T-helper 9 cell (primary cell): ENCODE data around the gene OXSR1.
"Not testable (repeated sequence)": the region's sequence is repeated elsewhere in the genome, so short reads cannot be mapped to it uniquely, and the experiment has no call there.

Experiments used
- DNase-seq: peaks from one replicate; pipeline ENCODE4 v3.0.0-alpha.2; 2020

OXSR1 gene

DNA sequence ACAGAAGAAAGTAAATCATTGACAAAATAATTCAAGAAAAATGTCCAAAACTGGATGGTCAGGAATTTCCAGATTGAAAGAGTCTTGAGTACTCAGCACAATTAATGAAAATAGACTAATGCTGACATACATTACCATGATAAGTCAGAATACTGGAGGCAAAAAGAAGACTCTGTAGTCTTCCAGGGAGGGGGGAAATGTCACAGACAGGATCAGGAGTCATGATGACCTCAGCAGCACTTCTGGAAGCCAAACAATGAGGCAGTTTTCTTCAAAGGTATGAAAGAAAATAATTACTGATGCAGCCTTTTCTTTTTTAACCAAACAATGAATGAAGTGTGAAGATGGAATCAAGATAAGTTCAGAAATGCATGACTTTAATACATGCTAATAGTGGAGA is 70.1 kb downstream of the OXSR1 start:
- no peak for DNase-seq

DNA sequence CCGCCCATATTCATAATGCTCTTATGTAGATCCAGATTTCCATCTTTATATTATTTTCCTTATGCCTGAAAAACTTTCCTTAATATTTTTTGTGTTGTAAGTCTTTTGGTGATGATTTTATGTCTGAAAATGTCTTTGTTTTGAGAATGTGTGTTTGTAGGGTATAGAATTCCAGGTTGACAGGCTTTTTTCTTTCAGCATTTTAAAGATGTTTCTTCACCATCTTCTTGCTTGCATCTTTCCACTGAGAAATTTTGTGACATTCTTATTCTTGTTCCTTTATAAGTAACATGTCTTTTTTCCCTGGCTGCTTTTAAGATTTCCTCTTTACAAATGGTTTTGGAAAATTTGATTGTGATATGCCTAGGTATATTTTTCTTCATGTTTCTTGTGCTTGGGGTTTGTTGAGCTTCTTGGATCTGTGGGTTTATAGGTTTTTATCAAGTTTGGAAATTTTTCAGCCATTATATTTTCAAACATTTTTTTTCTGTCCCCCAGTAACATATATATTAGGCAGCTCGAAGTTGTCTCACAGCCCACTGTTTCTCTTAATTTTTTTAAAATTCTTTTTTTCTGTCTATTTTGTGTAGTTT is 73.2 kb downstream of the OXSR1 start:
- no peak for DNase-seq

DNA sequence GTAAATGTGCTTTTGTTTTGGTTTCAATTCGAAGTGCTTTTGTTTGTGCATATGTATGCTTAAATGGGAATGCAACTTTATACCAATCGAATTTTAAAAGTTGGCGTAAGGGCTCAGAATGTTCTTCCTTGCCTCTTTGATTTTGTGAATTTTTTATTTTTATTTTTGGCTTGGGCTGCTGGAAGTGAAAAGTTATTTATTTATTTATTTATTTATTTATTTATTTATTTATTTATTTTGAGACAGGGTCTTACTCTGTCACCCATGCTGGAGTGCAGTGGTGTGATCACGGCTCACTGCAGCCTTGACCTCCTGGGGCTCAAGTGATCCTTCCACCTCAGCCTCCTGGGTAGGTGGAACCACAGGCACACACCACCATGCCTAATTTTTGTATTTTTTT is 77.5 kb downstream of the OXSR1 start:
- not testable (repeated sequence) for DNase-seq

DNA sequence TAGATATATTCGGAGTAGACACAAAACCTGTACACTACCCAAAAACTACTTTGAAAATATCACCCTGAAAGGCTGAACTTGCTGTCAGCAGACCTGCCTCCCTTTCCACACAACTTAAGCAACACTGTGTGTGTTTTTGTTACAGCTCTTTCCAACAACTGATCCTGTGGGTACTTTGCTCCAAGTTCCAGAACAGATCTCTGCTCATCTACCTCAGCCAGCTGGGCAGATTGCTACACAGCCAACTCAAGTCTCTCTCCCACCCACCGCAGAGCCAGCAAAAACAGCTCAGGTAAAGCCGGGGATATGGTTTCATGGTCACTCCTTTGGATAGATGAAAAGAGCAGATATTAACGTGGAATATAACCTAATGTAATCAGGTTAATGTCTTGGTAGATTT is 80.6 kb downstream of the OXSR1 start:
- no peak for DNase-seq

DNA sequence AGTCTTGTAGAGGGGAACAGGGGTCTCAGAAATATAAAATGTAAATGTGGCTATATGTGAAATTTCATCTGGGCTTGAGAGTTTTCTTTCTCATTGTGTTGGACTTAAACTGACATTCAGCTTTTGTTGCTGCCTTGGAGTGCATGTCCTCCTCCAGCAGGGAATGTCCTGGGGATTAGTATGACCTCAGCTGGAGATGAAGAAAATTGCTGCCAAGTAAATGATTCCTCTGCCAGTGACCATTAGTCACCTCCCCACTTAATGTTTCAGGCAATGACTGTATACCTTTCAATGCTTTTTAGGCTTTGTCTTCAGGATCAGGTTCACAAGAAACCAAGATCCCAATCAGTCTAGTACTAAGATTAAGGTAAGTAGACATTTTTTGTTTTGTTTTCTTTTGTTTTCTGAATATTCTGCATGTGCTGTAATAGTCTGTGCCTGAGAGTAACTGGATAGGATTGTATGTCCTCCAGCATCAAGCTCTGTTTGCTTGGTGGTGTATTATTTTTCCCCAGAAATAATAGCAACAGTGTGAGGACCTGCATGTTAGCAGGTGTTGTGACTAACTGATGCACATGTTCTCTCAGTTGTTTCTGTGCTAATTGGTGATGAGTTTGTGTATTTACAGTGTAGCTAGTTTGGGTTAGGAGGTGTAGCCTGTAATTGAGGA is 82.2 kb downstream of the OXSR1 start:
- no peak for DNase-seq

DNA sequence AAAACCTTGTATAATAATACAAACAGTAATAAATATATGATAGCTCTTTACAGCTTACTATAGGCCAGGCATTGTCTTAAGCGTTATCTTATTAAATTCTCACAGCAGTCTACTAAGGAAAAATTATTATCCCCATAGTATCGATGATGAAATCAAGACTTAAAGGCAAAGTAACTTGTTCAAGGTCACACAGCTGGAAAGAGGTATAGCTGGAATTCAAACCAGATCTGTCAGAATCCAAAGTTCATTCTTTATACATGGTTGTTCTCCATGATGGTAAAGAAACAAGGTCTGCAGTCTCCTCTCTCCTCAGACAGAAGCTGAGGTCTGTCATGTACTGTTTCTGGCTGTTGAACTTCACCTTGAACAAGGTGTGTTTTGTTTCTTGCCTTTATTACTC is 84.9 kb downstream of the OXSR1 start:
- DNase-seq = no peak

DNA sequence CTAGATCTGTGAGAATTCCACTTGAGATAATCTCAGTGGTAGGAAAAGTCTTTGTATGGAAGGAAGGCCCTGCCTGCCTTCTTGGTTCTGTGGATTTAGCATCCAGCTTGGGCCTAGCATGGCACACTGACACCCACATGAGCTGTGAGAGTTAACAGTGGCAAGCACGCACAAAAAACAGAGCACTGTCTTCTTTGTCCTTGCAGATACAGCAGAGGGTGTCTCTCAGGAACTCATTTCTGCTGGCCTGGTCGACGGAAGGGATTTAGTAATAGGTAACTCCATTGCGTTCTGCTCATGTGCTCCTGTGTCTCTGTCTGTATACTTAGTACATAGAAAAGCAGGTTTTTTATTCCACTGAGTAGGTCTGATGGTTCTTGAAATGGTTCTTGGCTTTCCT is 85.9 kb downstream of the OXSR1 start:
- no peak for DNase-seq

DNA sequence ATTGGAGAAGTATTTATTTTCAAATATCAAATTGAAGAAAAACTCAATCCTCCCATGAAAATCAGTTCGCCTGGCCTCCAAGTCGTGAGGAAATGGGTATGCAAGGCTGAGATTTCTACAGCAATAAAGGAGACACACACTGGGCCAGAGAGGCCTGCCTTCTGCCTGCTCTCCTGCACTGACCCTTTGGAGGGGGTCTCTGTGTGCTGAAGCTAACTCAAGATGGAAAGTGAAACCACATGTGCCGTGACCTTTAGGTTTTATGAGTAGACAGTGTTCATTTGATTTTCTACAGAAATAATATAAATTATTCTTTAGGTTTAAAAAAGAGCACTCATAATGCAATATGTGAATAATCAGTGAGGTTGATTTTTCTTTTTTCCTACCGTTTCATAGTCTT is 88.4 kb downstream of the OXSR1 start:
- no peak for DNase-seq

DNA sequence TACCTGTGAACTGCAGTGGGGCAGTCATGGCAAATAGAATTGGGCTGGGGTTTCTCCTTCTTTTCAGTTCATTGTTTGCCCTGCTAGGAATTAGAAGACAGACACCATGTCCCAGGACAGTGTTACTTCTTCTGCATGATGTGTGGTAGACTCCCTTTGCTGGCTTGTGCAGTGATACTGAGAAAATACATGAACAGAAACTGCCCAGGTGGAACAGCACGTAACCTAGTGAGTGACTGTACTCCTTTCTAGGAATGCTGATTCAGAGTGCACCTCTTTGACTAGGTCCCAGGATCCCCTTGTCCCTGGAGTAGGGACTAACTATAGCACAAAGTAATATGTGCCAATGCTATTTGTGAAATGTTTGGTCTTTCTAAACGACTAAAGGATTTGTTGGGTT is 89.5 kb downstream of the OXSR1 start:
- DNase-seq = no peak

DNA sequence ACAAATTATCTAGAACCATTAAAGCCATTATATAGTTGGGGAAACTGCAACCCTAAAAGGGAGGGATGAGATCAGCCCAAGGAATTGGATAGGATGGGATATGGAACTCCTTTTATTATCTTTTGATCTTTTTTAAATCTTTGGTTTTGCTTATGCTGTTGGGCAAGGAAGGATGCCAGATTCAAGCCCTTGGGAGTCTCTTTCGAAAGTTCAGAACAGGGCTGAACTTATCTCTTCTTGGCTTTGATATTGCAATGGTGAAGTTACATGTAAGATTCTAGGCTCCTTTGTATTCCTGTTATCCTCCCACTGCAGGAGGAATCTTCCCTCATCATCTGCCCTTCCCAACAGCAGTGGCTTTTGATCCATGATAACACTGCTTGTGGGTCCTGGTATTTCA is 90.3 kb downstream of the OXSR1 start:
- DNase-seq = no peak

DNA sequence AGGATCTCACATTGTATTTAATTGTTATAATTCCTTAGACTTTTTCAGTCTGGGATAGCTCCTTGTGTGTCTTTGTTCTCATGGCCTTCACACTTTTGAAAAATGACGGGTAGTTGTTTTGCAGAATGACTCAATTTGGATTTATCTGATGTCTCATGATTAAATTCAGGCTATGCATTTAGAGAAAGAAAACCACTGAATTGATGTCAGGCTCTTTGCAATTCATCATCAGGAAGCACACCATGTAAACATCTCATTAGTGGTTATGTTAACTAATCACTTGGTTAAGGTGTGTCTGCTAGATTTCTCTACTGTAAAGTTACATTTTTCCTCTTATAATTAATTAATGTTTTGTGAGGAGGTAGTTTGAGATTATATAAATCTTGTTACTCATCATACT is 92.2 kb downstream of the OXSR1 start:
- no peak for DNase-seq

DNA sequence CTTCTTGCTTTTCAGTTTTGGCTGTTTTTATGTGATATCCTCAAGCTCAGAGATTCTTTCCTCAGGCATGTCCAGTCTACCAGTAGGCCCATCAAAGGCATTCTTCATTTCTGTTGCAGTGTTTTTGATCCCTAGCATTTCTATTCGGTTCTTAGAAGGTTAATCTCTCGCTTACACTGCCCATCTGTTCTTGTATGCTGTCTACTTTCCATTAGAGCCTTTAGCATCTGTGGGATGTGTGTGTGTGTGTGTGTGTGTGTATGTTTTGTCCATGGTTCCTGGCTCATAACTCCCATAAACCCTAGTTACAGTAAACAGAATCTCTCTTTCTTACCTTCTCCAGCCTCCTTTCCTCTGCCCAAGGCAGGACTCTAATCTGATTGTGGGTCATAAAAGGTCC is 95.1 kb downstream of the OXSR1 start:
- DNase-seq = no peak

DNA sequence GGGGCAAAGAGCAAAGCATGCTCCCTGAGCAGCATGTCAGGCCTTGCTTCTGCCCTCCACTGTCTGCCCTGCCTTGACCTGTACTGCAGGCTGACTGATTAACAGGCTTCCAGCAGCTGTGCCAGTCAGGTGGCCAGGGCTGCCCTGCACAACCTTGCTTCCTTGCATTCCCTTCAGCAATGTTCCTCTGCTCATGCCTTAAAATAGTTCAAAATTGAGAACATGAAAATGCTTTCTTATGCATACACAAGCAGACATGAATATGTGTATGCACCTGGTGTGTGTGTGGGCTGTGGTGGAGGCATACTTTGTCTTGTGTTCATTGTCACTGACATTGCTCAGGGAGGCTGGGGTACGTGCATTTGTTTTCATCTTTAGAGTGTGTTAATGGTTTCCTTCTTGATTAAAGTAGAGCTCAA is 99.0 kb downstream of the OXSR1 start:
- no peak for DNase-seq

DNA sequence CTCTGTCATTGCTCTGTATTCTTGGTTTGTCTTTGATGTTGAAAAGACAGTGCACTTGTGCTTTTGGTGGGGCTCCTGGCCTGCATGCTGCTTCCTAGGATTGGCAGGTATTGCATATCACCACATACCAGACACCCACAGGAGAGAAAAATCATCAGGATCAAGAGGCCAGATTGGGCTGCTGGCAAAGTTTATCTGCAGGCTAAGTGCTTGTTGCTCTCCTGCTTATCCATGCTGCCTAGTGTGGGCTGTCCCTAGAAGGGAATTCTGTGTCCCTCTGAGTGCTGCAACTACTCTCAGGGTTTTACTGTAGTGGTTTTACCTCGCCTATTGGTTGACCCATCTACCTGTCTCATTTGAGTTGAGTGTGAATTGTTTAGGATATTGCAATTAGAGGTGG is 99.4 kb downstream of the OXSR1 start:
- no peak for DNase-seq

DNA sequence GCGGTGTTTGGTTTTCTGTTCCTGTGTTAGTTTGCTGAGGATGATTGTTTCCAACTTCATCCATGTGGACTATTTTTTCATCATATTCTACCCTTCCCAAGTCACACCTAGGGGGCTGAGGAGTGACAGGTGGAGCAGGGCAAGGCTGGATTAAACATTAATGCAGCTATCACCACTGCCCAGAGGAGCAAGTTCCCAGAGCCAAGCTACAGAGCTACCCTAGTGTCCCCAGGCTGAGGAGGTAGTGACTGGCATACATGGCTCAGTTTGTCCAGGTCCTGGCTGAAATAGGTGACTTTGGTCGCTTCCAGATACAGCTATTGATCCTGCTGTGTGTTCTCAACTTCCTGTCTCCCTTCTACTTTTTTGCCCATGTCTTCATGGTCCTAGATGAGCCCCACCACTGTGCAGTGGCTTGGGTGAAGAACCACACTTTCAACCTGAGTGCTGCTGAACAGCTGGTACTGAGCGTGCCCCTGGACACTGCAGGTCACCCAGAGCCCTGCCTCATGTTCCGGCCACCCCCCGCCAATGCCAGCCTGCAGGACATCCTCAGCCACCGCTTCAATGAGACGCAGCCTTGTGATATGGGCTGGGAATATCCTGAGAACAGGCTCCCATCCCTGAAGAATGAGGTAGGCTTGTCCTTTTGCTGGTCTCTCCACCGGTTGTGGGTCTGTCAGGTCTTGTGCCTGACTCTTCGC is 100.4 kb downstream of the OXSR1 start, which contains the start of gene SLC22A13:
TSS of gene SLC22A13 (plus strand) at position 209 of the 704 bp plus-strand sequence. CDS start at position 258, 49 bp downstream.
- DNase-seq = no peak

DNA sequence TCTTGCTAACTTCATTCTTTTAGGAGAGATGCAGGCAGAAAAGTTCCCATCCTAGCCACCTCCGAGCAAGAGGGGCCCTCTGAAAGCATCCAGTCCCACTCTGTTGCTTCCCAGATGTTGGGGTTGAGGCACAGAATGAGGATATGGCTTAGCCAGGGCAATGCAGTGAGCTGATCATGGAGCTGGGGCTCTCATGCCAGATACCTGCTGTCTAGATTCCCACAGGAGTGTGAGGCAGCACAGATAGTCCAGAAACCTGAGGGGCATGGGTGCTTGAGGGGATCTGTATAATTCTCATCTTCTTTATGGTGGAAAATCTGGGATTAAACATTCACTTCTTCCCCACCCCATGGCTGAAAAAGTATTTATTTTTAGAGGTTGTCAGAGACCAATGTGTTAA is 101.5 kb downstream of the OXSR1 start:
- no peak for DNase-seq

DNA sequence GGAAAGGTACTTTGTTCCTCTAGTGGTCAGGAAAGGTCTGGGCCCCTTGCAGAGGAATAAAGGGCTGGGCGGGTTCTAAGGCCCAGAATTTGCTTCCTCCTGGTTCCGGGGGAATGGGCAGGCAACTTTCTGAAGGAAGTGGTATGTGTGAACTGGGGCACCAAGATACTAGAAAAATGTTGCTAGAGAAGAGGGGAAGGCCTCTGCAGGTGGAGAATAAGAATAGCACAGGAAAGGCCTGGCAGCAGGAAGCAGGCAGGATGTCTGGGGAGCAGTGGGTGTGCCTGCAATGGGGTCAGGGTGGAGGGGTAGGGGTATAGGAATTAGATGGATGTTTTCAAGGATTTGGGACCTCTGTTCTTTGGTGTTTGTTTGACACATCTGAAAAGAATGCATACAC is 102.3 kb downstream of the OXSR1 start:
- no peak for DNase-seq

DNA sequence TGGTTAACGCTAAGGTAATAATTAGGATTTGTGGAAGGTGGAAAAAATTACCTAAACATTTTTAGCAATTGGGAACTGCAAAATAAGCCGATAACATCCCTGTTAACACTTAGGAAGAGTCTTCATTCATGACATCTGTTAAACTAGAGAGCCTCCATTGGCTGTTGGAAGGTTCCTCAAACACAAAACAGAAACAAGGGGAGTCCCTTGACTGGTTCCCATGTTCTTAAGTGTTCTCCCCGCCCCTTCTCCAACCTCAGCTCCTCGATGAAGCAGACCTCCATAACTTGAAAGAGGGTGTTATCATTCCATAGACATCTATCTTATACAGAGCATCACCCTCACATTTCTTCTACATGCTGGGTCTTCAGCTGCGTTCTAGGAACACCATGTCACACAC is 102.8 kb downstream of the OXSR1 start:
- DNase-seq = no peak

DNA sequence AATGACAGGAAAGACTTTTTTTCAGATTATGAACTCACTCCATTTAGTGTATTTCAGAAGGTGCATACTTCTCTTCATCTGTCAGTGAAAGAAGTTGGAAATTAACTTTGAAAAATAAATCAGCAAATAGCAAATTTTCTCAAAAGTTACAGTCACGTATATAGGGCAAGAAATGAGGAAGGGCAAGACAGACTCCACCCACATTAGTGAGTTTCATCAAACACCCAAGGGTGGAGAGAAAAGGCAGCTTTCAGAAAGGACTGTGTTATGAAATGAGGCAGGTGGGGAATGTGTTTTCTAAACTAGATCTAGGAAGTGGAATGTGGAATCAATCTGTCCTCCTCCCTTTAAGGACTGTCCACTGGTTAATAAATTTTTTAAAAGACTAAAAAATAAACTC is 103.2 kb downstream of the OXSR1 start:
- no peak for DNase-seq

DNA sequence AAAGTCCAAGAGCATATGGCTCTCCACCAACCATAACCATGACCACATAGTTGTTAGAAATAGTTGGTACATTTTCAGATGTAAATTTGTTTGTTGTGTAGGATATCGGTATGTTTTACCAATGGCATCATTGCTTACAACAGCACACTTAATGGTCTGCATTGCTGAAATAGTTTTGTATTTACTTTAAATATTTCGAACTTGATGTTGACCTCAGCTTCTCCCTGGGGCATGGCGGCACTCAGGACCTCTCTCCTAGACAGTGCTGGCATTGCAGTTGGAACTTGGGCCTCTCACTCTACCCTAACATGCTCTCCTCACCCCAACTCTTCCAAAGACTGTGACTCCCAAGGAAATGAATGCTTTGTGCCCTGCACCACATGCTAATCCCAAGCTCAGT is 105.3 kb downstream of the OXSR1 start:
- DNase-seq = no peak

DNA sequence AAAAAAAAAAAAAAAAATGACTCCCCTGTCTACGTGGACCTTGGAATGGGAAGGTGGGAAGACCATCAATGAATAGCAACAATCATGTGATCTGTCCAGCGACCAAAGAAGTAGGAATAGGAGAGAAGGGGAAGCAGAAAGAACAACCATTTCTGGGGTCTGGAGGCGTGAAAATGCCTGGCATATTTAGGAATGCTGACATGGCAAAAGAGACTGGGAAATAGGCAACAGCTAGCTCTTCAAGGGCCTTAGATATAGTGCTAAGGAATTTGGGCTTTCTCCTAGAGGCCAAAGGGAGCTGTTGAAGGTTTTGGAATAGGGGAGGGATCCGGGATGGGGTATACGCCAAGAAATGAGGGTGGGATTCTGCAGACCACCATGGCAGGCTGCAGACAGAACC is 106.2 kb downstream of the OXSR1 start:
- no peak for DNase-seq

DNA sequence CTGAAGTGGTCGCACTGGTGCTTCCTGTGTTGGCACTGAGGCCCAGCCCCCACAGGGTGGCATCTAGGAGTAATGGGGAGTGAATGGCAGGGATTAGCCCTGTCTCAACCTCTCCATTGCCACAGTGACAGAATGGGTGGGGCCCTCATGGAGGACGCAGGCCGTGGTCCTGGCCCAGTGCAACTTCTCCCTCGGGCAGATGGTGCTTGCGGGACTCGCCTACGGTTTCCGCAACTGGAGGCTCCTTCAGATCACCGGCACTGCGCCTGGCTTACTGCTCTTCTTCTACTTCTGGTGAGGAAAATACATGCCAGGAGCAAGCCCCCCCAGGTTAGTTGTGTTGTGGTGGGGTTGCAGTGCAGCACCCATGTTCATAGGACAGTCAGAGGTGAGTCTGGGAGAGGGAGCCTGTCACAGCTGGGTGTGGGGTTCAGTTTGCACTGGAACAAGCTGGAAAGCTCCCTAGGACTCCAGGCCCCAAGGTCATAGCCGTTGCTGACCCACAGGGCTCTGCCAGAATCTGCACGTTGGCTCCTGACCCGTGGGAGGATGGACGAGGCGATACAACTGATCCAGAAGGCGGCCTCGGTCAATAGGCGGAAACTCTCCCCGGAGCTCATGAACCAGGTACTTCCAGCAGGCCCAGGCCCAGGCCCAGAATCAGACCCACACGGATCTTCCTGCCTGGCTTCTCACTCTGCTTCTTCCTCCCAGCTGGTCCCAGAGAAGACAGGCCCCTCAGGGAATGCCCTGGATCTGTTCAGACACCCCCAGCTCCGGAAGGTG is 109.7 kb downstream of the OXSR1 start:
- no peak for DNase-seq

DNA sequence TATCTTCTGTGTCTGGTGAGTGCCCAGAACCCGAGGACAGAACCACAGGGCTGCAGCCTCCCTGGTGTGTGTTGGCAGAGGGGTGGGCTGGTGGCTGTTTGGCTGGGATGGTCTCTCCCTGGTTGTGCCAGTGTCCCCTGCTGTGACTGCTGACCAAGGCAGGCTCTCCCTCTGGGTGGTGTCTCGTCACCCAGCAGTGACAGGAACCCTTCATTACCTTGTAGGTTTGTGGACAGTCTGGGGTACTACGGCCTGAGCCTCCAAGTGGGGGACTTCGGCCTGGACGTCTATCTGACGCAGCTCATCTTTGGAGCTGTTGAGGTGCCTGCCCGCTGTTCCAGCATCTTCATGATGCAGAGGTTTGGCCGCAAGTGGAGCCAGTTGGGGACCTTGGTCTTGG is 110.3 kb downstream of the OXSR1 start:
- no peak for DNase-seq
